HG02678 (cell line): ENCODE data around the gene UXS1.

Experiments used
- ATAC-seq: cut with Tn5 transposase; IDR thresholded peaks from one replicate; pipeline ENCODE4 v1.9.1; 2021; ENCODE audit warnings: mild to moderate bottlenecking, moderate library complexity; ENCODE audit not compliant: unreplicated experiment

The UXS1 gene

DNA sequence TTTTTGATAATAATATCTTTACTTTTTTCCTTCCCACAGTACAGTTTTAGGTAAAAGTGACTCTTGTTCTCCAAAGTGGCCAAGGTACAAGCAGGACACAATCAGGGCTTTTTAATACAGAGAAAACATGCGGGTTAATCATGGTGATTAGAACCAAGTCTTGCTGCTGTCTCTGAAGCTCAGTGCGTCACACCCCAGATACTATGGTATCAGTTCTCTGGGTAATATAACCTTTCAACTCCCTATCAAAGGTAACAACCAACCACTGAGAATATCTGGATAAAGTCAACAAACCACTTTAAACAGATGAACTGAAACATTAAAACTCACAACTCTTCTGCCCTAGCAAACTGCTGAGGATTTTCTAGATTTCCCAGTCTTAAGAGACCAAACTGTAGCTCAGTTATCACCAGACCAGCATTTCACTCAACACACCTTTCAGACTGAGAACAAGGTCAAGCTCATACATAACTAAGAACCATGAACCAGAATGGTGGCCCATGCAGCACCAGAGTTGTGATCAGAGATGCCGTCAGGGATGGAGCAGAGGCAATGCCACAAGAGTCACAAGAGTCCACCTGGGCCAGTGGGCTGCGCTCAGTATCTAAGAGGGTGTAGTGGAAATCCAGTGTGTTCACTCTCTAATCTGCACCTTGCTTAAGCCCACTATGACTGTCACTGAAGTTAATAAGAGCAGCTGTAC, 103.0 kb downstream of the UXS1 start:
- ATAC-seq, result no peak

DNA sequence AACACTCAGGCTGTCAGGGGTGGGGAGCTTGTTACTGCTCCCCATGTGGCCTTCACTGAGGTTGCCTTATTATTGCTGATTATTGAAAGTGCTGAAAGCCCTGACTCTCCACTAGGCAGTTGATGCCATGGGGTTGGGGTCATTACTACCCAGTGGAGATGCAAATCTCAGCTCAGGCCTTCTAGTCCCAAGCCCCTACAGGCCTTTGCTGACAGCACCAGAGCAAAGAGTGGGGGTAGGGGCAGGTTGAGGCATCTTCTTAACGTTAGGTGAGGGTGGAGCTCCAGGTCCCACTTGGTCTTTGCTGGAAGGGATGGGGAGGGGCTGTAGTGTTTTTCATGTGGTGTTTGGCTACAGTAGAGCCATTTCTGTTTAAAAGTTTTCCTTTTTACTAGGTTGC, 104.5 kb downstream of the UXS1 start:
- ATAC-seq, result no peak

DNA sequence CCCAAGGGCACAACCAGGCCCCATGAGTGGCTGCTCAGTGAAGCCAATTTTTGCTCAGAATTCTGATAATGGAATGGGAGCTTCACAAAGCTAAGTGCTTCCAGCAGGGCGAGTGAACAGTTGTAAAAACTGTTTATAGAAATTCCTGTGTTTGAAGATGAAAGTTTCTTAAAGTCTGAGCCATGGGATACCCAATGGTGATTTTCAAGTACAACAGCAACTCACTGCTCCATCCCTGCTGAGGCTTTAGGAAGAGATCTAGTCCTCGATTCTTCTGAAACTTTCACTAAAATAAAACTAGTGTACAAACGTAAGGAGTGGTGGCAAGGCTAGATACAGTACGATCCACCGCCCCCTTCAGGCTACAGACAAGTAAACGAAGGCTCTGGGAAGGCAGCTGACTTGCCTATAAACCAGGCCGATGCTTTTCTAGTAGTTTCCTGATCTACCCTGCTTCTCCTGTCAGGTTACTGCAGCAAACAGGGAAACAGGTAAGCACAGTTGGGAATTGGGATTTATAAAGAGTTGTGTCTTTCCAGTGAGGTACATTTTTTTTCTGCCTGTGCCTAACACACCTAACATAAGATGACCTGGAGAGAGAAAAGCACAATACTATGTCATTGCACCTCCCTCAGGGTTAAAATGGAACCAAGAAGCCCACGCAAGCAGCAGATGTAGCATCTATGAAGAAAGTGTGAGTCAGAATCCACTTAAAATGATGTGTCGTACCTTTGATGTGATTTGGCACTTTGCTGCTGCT, 108.7 kb downstream of the UXS1 start:
- ATAC-seq, result peak; percentile 66

DNA sequence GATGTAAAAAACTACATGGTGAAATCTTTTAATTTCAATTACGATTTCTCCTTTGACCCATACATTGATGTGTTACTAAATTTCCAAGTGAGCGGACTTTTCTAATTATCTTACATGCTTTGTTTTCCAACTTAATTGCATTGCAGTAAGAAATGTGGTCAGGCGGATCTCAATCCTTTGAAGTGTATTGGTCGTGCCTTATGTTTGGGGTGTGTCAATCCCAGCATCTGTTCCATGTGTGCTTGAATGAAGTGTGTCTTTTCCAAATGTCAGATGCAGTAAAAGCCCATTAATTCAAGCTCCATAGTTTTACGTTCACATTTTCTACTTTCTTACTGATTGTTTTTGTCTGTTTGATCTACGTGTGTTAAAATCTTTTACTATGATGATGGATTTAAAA, 113.1 kb downstream of the UXS1 start:
- no peak for ATAC-seq

DNA sequence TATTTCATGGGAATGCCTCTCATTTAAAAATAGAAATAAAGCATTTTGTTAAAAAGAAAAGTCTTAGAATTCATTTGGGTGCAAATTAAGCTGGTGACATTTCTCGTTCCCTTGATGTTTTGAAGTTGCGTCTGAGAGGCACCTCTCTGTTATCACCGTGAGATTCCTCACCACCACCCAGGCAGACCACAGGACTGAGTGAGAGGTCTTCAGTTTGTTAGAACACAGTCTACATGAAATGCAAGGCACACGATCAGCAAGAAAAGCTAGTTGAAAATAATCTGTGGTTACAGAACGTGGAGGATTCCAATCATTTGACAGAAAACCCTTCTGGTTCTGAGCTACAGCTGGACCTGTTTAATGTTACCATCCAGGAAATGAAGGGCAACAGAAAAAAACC, 116.0 kb downstream of the UXS1 start:
- ATAC-seq, result no peak

DNA sequence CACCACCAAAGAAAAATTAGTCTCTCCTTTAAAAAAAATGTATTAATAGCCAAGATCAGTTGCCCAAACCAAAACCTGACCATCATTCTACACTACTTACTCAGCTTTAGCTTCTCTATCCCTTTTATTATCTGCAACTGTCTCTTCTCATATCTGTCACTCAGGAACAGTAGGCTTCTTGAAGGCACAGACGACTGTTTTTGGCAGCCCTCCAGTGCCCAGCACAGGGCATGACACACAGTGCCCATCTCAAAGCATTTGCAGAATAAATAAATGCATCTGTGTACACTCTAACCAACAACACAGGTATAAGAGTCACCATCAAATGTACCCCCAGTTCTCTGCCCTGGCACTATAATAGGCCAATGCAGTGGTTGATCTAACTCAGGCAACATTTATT, 117.2 kb downstream of the UXS1 start:
- ATAC-seq, result no peak

DNA sequence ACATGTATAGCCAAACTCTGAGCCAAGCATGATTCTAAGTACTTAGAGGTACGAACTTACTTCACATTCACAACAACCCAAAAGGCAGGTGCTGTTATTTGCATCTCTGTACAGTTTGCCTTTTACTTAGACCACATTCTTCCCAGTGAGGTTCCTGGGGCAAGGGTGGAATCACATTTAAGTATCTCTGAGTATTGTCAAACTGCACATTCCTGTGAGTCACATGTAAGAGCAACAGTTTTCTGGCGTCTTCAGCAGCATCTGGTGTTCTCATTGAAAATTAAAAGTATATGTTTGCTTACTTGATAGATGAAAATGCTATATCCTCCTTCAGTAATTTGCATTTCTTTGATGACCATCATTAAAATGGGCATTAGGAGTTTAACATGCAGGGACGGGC, 119.1 kb downstream of the UXS1 start:
- ATAC-seq, result no peak

DNA sequence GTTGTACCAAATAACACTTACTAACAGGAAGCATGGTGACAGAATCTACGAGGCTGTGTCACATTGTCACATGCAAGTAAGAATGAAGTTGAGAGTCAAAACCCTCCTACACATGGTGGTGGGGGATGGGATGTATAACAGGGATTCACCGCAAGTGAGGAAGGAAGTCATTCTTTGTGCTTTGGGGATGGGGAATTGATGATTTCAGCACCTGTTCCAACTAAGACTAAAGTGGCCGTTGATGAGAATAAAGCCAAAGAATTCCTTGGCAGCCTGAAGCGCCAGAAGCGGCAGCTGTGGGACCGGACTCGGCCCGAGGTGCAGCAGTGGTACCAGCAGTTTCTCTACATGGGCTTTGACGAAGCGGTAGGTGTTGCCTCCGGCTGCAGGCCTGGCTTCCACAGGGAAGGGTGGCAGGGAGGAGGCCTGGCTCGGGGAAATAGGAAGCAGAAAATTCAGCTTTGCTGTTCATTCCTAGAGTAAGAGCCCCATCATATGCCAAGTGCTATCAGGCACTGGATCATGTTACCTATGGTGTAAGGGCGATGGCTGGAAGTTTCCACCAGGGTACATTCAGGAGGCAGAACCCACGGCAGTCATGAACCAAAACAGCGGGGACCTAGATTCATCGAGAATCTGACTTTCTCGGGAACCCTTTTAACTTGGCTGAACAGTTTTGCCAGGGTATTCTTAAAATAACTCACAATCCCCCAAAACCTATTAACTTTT, 120.3 kb downstream of the UXS1 start:
- ATAC-seq, result no peak

DNA sequence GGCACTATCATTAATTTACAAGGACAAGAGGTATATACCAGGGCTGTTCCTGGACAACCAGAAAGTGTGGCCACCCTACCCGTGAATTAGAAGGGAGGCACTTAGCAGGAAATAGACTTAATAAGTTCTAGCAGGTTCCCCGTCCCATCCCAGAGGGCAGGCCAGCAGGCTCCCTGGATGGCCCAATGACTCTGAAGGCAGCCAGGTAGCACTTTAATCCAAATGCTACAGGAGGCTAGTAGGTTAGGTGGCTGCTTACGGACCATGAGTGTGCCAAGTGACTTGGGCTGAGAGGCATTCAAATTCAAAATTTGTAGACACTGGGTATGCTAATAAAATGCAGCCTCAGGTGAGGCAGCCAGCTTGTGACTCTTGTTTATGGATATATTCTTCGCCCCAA, 123.9 kb downstream of the UXS1 start:
- ATAC-seq, result no peak

DNA sequence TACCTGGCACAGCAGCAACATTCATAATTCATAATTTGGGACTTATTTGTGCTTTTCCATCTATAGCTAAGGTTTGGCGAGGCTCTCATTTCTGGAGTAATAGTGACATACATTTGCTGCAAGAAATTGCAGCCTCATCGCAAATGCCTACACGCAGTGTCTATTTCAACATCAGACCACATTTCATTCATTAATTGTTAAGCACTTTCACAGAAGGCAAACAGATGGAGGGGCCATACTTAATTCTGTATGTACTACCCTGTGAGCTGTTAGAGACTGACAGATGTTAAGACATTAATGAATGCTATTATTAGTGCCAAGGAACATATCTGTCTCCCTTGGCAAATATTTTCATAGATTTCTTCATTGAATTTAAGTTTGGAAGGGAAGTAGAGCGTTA, 125.7 kb downstream of the UXS1 start:
- ATAC-seq, result no peak

DNA sequence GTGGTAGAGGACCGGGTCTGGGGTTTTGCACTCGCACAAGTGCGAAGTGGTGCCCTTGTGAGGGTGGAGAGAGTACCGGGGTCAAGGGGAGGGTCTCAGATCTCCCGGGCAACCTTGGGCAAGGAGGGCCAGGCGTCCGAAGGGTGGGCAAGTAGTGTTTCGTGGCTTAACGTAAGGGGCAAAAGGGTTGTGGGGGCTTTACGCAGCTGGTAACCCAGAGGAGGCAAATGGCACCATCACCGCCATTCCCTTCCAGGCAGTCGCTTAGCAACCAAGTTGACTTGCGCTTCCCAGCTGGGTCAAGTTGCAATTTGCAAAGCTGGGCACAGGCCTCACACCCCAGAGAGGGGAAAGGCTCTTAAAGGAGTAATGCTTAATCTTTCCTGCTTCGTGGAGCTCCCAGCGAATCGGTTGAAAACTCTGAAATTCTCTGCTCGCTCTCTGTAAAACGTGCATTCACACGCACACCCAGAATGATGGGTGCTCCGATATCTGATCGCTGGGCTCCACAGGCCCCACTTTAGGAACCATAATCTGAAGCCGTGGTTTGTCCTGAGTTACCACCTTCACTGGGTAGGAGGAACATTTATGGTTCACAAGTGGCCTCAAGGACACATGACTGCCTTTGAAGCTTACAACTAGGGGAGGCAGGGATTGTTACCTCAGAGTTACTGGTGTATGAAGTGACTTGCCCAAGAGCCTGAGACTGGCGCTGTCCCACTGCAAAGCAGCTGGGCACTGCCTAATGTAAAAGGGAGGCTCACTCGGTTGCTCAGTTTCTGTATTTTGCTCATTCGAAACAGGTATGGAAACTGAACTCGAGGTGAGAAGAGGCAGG, 127.9 kb downstream of the UXS1 start:
- ATAC-seq, result no peak

DNA sequence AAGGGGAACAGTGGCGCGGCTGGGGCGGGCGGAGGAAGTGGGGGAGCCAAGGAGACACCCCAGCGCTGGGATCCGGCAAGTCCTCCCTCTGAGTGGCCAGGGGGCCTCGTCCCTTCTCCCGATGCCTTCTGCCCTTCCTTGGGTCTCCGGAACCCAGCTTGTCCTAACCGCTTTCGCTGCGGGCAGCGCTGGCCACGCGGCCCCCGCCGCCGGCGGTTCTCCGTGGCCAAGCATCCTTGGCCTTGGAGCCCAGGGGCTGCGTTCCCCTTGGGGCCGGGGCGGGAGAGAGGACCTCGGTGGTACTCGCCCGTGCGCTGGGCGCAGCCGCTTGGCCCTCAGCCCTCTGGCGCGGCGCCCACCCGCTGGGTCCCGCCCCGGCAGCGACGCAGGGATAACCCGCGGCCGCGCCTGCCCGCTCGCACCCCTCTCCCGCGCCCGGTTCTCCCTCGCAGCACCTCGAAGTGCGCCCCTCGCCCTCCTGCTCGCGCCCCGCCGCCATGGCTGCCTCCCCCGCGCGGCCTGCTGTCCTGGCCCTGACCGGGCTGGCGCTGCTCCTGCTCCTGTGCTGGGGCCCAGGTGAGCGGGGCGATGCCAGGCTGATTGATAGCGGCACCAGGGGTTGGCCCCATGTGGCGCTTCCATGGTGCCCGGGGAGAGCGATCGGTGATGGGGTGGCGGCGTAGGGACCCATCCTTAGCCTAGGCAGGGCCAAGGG, 128.7 kb downstream of the UXS1 start:
- no peak for ATAC-seq

DNA sequence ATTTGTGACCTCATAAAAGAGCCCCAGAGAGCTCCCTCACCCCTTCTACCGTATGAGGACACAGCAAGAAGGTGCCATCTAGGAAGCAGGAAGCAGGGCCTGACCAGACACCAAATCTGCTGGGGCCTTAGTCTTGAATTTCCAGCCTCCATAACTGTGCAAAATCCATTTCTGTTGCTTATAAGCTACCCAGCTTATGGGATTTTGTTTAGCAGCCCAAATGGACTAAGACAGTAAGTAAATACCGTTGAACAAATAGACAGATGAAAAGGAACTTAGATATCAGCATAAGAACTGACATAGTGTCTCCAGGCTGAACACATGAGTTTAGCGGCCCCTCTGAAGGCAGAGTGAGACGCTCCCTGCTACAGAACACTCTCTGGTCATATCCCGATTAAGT, 130.9 kb downstream of the UXS1 start:
- no peak for ATAC-seq

DNA sequence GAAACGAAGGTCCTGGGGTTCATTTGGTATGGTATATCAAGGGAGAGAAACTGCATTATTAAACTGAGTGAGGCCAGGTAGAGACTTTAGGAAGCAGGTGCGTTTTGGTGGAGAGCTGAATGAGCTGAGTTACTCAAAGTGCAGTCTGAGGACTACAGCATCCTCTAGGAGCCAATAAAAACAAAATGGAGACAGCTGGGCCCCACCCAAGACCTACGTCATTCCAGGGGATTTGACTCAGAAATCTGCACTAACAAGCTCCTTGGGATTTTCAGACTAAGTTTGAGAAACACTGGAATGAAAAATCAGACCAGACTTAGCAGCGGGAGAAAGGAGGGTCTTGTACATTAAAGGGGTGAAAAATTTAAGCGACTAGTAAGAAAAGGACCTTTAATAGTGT, 131.5 kb downstream of the UXS1 start:
- ATAC-seq, result no peak

DNA sequence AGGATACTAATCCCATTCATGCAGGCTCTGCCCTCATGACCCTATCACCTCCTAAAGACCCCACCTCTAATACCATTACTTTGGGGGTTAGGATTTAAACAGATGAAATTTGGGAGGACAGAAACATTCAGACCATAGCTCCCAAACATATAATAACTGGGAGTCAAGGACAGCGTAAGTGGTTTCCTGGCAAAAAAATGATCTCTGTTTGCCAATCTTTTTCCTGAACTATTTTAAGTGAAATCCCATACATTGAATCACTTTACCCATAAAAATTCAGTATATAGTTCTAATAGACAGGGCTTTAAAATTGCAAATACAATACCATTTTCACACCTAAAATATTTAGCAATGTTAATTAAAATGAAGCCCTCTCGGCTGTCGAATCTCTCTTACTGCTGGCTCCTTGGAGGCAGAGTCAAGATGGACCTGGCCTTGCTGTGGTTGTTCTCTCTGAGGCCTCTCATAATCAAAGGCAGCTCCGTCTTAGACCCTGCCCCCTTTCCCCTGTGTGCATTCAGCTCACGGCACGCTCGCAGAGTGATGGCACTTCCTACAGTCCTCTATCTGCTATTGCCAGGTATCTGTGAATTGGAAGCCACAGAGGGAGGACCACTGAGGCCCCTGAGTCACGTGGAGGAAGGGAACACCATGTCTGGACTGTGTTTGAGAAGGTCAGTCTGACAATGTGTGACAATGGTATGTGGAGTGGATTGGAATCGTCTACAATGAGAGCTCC, 132.3 kb downstream of the UXS1 start:
- ATAC-seq, result no peak

DNA sequence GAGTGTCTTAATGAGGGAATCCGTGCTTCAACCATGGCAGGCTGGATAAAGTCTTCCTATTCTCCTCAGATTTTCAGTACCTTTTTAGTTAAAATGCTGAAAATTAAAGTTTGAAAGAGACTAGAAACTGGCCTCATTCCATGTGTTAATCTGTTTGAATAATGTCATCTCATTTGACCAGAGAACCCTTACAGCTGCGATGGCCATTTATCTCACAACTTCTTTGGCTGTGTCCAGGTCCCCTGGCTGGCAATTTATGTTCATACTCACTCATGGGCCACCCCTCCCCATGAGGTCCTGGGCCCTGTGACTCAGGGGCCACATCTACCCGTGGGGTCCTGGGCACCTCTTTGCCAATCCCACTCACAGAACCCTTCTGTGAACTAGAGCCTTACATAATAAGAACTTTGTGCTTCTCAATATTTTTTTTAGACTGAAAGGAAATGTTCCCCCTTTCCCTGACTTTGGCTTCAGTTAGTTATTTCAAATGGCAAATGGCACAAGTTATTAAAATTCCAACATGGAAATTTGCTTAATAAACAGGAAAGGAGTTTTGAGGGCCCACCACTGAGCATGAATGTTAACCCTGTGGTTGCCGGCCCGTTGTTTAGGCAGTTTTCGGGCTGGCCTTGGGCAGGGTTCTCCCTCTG, 134.6 kb downstream of the UXS1 start:
- ATAC-seq, result no peak

DNA sequence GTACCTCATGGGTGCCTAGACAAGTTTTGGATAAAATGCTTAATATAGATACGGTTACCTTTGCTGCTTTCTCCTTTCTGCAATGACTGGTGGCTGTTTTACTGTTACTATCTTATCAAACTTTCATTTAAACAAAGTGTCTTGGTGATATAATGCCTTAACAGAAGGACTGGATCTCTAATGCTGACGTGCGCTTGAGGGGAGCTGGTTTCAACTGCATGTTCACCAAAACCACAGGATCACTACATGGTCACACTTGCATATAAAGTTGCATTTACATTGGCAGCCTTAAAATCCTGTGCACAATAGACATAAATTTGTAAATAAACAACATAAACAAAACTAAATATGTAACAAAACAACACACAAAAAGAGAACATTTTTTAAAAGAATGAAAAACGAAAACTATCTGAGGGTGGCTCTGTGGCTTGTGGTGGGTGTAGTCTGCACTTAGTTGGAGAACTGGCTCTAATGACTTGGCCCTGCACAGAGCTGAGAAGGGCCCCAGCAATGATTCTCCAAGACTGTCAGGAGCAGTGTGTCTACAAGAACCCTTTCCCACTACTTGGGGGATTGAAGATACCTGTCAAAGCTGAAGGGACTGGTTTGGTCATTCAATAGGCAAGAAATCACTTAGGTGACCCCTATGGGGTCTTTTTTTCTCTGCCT, 135.5 kb downstream of the UXS1 start:
- ATAC-seq, result no peak

DNA sequence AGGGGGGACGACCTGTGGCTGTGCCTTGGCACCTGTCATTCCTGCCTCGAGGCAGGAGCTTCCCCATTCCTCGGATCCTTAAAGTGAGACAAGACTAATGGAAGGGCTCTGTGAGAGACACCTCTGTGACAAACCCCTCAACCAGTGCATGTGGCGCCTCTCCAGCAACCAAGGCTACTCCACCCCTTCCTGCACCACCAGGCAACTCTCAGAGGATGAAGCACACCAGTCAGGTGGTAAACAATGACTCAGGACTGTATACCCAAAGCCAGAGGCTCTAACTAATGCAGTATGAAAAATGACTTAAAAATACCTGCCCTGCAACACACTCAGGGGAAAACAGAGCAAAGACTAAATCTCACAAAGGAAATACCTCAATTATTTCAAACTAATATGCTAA, 136.9 kb downstream of the UXS1 start:
- no peak for ATAC-seq
